Measurements from ENCODE around the gene FXYD5. TPM values are rescaled to one million over a fixed set of nuclear protein-coding genes. Genes with fewer than 3 reads are reported as not detected.

Gene FXYD5
- total and polyA plus RNA-seq, 4 donors = 2.2 to 22.0 (median 7.3) TPM

GRCh38 chr19:35174226-35174625, 19.7 kb downstream of the FXYD5 start:
- Histone ChIP-seq H3K27ac (ENCODE audit: low read depth in 1 of 2, low read length in 2 of 2) (no peak overlapping the region), H3K9me3 (ENCODE audit: control insufficient read depth in 4 of 4, low read length in 3 of 4) (no peaks in the 10 kb centered on the region), H3K9ac (ENCODE audit: low read depth in 1 of 2, low read length in 2 of 2) (no peak overlapping the region), H3K27me3 (ENCODE audit: control insufficient read depth in 4 of 4, insufficient read depth in 4 of 4, low read length in 3 of 4) (no peaks in the 10 kb centered on the region), H3K36me3 (ENCODE audit: control insufficient read depth in 4 of 4, insufficient read depth in 3 of 4, low read depth in 1 of 4, low read length in 3 of 4) (no peaks in the 10 kb centered on the region), H3K4me3 (ENCODE audit: low read depth in 1 of 3, low read length in 3 of 3) (no peak overlapping the region), H3K4me1 (ENCODE audit: control insufficient read depth in 4 of 4, insufficient read depth in 4 of 4, low read length in 3 of 4) (peaks cover 8 to 20% (median 14%) of the 10 kb centered on the region in 4 donors)
- TF ChIP-seq GABPA (IDR thresholded peaks at IDR 0.05 in 1 of 2, conservative IDR thresholded peaks at IDR 0.05 in 1 of 2) = no peak
- no peak for TF ChIP-seq REST (IDR thresholded peaks at IDR 0.05)
- TF ChIP-seq ZBTB33 (IDR thresholded peaks at IDR 0.05) = no peak
- TF ChIP-seq JUND (IDR thresholded peaks at IDR 0.05) = no peak
- no peak for TF ChIP-seq SP1 (IDR thresholded peaks at IDR 0.05)
- DNase-seq (ENCODE audit: low spot score) = no peak
- WGBS = 94% methylated on average over 6 of the region's 6 CpGs

GRCh38 chr19:35176181-35176570, 21.6 kb downstream of the FXYD5 start:
- no peaks in the 10 kb centered on the region for H3K27me3 ChIP-seq (ENCODE audit: control insufficient read depth in 4 of 4, insufficient read depth in 4 of 4, low read length in 3 of 4)
- H3K9me3 ChIP-seq (ENCODE audit: control insufficient read depth in 4 of 4, low read length in 3 of 4) = no peaks in the 10 kb centered on the region
- no peak overlapping the region for H3K4me3 ChIP-seq (ENCODE audit: low read depth in 1 of 3, low read length in 3 of 3)
- H3K9ac ChIP-seq (ENCODE audit: low read depth in 1 of 2, low read length in 2 of 2) = no peak overlapping the region
- 87% methylated on average over 3 of the region's 3 CpGs for WGBS
- no peak for DNase-seq (ENCODE audit: low spot score)
- no peaks in the 10 kb centered on the region for H3K36me3 ChIP-seq (ENCODE audit: control insufficient read depth in 4 of 4, insufficient read depth in 3 of 4, low read depth in 1 of 4, low read length in 3 of 4)
- no peak overlapping the region for H3K27ac ChIP-seq (ENCODE audit: low read depth in 1 of 2, low read length in 2 of 2)
- H3K4me1 ChIP-seq (ENCODE audit: control insufficient read depth in 4 of 4, insufficient read depth in 4 of 4, low read length in 3 of 4) = peaks cover 0 to 4% (median under 1%) of the 10 kb centered on the region in 4 donors
- no peak for TF ChIP-seq MAX (IDR thresholded peaks at IDR 0.05)

GRCh38 chr19:35177377-35178274, 23.1 kb downstream of the FXYD5 start:
- 91% methylated on average over 7 of the region's 7 CpGs for WGBS
- TF ChIP-seq JUND (IDR thresholded peaks at IDR 0.05) (no peak), ZBTB33 (IDR thresholded peaks at IDR 0.05) (no peak)
- Histone ChIP-seq H3K36me3 (ENCODE audit: control insufficient read depth in 4 of 4, insufficient read depth in 3 of 4, low read depth in 1 of 4, low read length in 3 of 4) (no peaks in the 10 kb centered on the region), H3K9me3 (ENCODE audit: control insufficient read depth in 4 of 4, low read length in 3 of 4) (no peaks in the 10 kb centered on the region), H3K27me3 (ENCODE audit: control insufficient read depth in 4 of 4, insufficient read depth in 4 of 4, low read length in 3 of 4) (no peaks in the 10 kb centered on the region), H3K4me1 (ENCODE audit: control insufficient read depth in 4 of 4, insufficient read depth in 4 of 4, low read length in 3 of 4) (no peaks in the 10 kb centered on the region), H3K4me3 (ENCODE audit: low read depth in 1 of 3, low read length in 3 of 3) (no peak overlapping the region), H3K27ac (ENCODE audit: low read depth in 1 of 2, low read length in 2 of 2) (no peak overlapping the region), H3K9ac (ENCODE audit: low read depth in 1 of 2, low read length in 2 of 2) (no peak overlapping the region)
- no peak for DNase-seq (ENCODE audit: low spot score)

Data from liver (tissue), 9 donors.